ENCODE data around the gene ADAM23. TPM values are rescaled to one million over a fixed set of nuclear protein-coding genes. Genes with fewer than 3 reads are reported as not detected.

The ADAM23 gene
- total and polyA plus RNA-seq, 2 experiments from 2014 or later = 11.8 to 15.9 TPM

- Histone ChIP-seq H3K4me1 (ENCODE audit: insufficient read depth) (peaks cover 6% of the 10 kb centered on the region; the same call in 1 of the 2 replicates), H3K9me2 (ENCODE audit: insufficient read depth) (no peaks in the 10 kb centered on the region; the same call in 1 of the 2 replicates), H3F3A (replicated peaks; ENCODE audit: low read depth) (no peaks in the 10 kb centered on the region), H3K27ac (ENCODE audit: low read depth) (no peak overlapping the region), H2AFZ (no peak overlapping the region), H3K36me3 (ENCODE audit: insufficient read depth) (peaks cover 3% of the 10 kb centered on the region; the same call in 1 of the 2 replicates), H3K27me3 (ENCODE audit: insufficient read depth) (no peaks in the 10 kb centered on the region), H4K20me1 (replicated peaks; ENCODE audit: insufficient read depth) (no peaks in the 10 kb centered on the region), H3K4me3 (no peak overlapping the region), H3K4me2 (no peak overlapping the region), H3K79me2 (replicated peaks; ENCODE audit: insufficient read depth) (no peaks in the 10 kb centered on the region)
- peaks cover 1% of the 10 kb centered on the region for H3K27me3 Mint-ChIP-seq (ENCODE audit: insufficient read depth, low read depth, poor library complexity)
- DNase-seq (ENCODE audit: low spot score) (no peak), ATAC-seq (no peak)
- H3K27ac Mint-ChIP-seq = no peak overlapping the region
- peaks cover 7% of the 10 kb centered on the region for H3K36me3 Mint-ChIP-seq (ENCODE audit: low read depth)
- TF ChIP-seq EZH2 (IDR thresholded peaks at IDR 0.05; ENCODE audit: low read depth, unreplicated experiment) = no peak
- TF ChIP-seq CREB1 (CRISPR knock-in tag; IDR thresholded peaks at IDR 0.05; ENCODE audit: low read depth) = no peak
- TF ChIP-seq EZH2phosphoT487 (IDR thresholded peaks at IDR 0.05; ENCODE audit: unreplicated experiment) = no peak
- TF ChIP-seq ZNF114 (CRISPR knock-in tag; IDR thresholded peaks at IDR 0.05) = no peak
- TF ChIP-seq STAT1 (IDR thresholded peaks at IDR 0.05; ENCODE audit: unreplicated experiment) = no peak
- no peak for TF ChIP-seq NANOG (IDR thresholded peaks at IDR 0.05; ENCODE audit: borderline replicate concordance)
- no peak overlapping the region for H3K4me3 Mint-ChIP-seq
- H3K4me1 Mint-ChIP-seq = peaks cover 10% of the 10 kb centered on the region
- peaks cover 8% of the 10 kb centered on the region; the same call in 1 of the 3 replicates for H3K9me3 Mint-ChIP-seq
These were observed 37.7 kb downstream of the ADAM23 start for GRCh38 chr2:206481056-206481455.

- H3K4me1 ChIP-seq (ENCODE audit: insufficient read depth) = peaks cover 6% of the 10 kb centered on the region; the same call in 1 of the 2 replicates
- ATAC-seq (no peak), DNase-seq (ENCODE audit: low spot score) (peak; percentile 13)
- Mint-ChIP-seq H3K36me3 (ENCODE audit: low read depth) (no peaks in the 10 kb centered on the region; the same call in 1 of the 3 replicates), H3K9me3 (peaks cover 4% of the 10 kb centered on the region; the same call in 1 of the 3 replicates), H3K4me1 (peaks cover 10% of the 10 kb centered on the region), H3K27ac (no peak overlapping the region), H3K27me3 (ENCODE audit: insufficient read depth, low read depth, poor library complexity) (peaks cover 1% of the 10 kb centered on the region), H3K4me3 (no peak overlapping the region)
- H3K9me2 ChIP-seq (ENCODE audit: insufficient read depth) = no peaks in the 10 kb centered on the region; the same call in 1 of the 2 replicates
- H3K79me2 ChIP-seq (replicated peaks; ENCODE audit: insufficient read depth) = no peaks in the 10 kb centered on the region
- no peaks in the 10 kb centered on the region for H4K20me1 ChIP-seq (replicated peaks; ENCODE audit: insufficient read depth)
- TF ChIP-seq EZH2phosphoT487 (IDR thresholded peaks at IDR 0.05; ENCODE audit: unreplicated experiment) (no peak), JUNB (IDR thresholded peaks at IDR 0.05; ENCODE audit: unreplicated experiment) (no peak)
- no peaks in the 10 kb centered on the region for H3F3A ChIP-seq (replicated peaks; ENCODE audit: low read depth)
- no peak overlapping the region for H2AFZ ChIP-seq
- no peak overlapping the region for H3K4me2 ChIP-seq
- no peak overlapping the region for H3K27ac ChIP-seq (ENCODE audit: low read depth)
- H3K4me3 ChIP-seq = no peak overlapping the region
- H3K36me3 ChIP-seq (ENCODE audit: insufficient read depth) = peaks cover 3% of the 10 kb centered on the region; the same call in 1 of the 2 replicates
- no peaks in the 10 kb centered on the region for H3K27me3 ChIP-seq (ENCODE audit: insufficient read depth)
These were observed 38.8 kb downstream of the ADAM23 start for GRCh38 chr2:206482123-206482522.

- Mint-ChIP-seq H3K27me3 (ENCODE audit: insufficient read depth, low read depth, poor library complexity) (peaks cover 1% of the 10 kb centered on the region), H3K36me3 (ENCODE audit: low read depth) (no peaks in the 10 kb centered on the region; the same call in 1 of the 3 replicates), H3K4me3 (no peak overlapping the region), H3K9me3 (peaks cover 4% of the 10 kb centered on the region; the same call in 1 of the 3 replicates), H3K27ac (no peak overlapping the region), H3K4me1 (peaks cover 10% of the 10 kb centered on the region)
- Histone ChIP-seq H3K4me1 (ENCODE audit: insufficient read depth) (peaks cover 6% of the 10 kb centered on the region; the same call in 1 of the 2 replicates), H3K36me3 (ENCODE audit: insufficient read depth) (peaks cover 3% of the 10 kb centered on the region; the same call in 1 of the 2 replicates), H3K27ac (ENCODE audit: low read depth) (no peak overlapping the region), H2AFZ (no peak overlapping the region), H3K4me2 (no peak overlapping the region), H3K4me3 (no peak overlapping the region), H4K20me1 (replicated peaks; ENCODE audit: insufficient read depth) (no peaks in the 10 kb centered on the region), H3F3A (replicated peaks; ENCODE audit: low read depth) (no peaks in the 10 kb centered on the region), H3K9me2 (ENCODE audit: insufficient read depth) (no peaks in the 10 kb centered on the region; the same call in 1 of the 2 replicates), H3K79me2 (replicated peaks; ENCODE audit: insufficient read depth) (no peaks in the 10 kb centered on the region), H3K27me3 (ENCODE audit: insufficient read depth) (no peaks in the 10 kb centered on the region)
- no peak for ATAC-seq
- no peak for DNase-seq (ENCODE audit: low spot score)
- TF ChIP-seq CREB1 (CRISPR knock-in tag; IDR thresholded peaks at IDR 0.05; ENCODE audit: low read depth) (no peak), STAT1 (IDR thresholded peaks at IDR 0.05; ENCODE audit: unreplicated experiment) (no peak), ZNF331 (CRISPR knock-in tag; IDR thresholded peaks at IDR 0.05; ENCODE audit: low read depth) (no peak), JUNB (IDR thresholded peaks at IDR 0.05; ENCODE audit: unreplicated experiment) (no peak), ETS1 (IDR thresholded peaks at IDR 0.05) (no peak), EZH2phosphoT487 (IDR thresholded peaks at IDR 0.05; ENCODE audit: unreplicated experiment) (no peak), CTCF (conservative IDR thresholded peaks at IDR 0.05; ENCODE audit: low read depth in 2 of 2) (no peak), REST (IDR thresholded peaks at IDR 0.05; ENCODE audit: unreplicated experiment) (no peak)
These were observed 39.3 kb downstream of the ADAM23 start for GRCh38 chr2:206482633-206483032.

All from GM23338 (cell line).